BLaER1 (cell line): ENCODE measurements around the gene SH3YL1.
"Not testable (repeated sequence)": the region's sequence is repeated elsewhere in the genome, so short reads cannot be mapped to it uniquely, and the experiment has no call there.

ENCODE experiments used
- H3K27ac ChIP-seq: shearing (Covaris generic); formaldehyde crosslinking; 2 replicates; pipeline ENCODE4 v1.8.1; 2022
- H3K27me3 ChIP-seq: shearing (Covaris generic); formaldehyde crosslinking; 2 replicates; pipeline ENCODE4 v1.8.1; 2022
- H3K36me3 ChIP-seq: shearing (Covaris generic); formaldehyde crosslinking; 2 replicates; pipeline ENCODE4 v1.8.1; 2022
- H3K4me1 ChIP-seq: shearing (Covaris generic); formaldehyde crosslinking; 2 replicates; pipeline ENCODE4 v1.8.1; 2022
- H3K4me2 ChIP-seq: shearing (Covaris generic); formaldehyde crosslinking; 2 replicates; pipeline ENCODE4 v1.8.1; 2022
- H3K4me3 ChIP-seq: shearing (Covaris generic); formaldehyde crosslinking; 2 replicates; pipeline ENCODE4 v1.8.1; 2022
- H3K9ac ChIP-seq: shearing (Covaris generic); formaldehyde crosslinking; 2 replicates; pipeline ENCODE4 v1.8.1; 2022
- H3K9me3 ChIP-seq: shearing (Covaris generic); formaldehyde crosslinking; 2 replicates; pipeline ENCODE4 v1.8.1; 2022
- H4K20me1 ChIP-seq: shearing (Covaris generic); formaldehyde crosslinking; 2 replicates; pipeline ENCODE4 v1.8.1; 2022
- Cebpa-rat ChIP-seq: shearing (Covaris generic); IDR thresholded peaks from 2 replicates; pipeline ENCODE4 v1.8.1; 2022

The SH3YL1 gene

DNA sequence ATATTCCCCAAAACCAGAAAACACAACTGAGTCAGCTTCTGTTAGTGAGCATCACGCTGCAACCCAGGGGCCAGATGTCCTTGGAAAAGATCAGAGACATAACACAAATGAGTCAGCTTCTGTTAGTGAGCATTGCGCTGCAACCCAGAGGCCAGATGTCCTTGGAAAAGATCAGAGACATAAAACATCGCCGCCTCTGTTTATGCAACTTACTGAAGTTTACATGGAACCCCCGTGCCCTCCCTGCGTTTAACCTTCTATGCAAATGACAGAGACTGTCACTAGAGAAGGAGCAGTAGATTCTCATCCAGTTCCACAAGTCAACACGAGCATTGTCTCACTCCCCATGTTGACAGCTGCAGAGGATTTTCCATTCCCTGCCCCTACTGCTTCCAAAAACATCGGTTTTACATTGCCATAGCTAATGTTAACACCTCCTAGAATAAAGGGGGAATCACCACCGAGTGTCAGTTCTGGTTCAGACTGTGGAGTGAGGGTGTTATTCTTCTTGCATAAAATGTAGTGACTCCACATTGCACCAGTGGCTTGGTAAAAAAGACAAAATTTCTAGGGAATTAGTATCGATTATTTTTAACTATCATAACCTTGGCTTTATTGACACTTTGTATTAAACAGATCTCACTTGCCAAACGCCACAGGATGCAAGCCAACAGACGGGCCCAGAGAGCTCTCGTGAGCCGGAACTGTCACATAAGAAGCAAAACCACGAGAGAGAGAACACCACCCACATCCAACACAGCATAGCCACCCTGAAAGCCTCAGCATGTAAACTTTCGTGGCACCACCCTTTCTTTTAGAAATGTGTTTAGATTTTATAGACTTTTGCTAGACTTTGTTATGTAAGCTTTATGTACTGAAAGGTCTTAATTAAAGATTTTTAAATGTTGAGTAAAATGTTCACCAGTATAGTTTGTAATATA lies 87.7 kb downstream of the SH3YL1 start:
- H4K20me1 ChIP-seq: no peaks in the 10 kb centered on the region
- no peaks in the 10 kb centered on the region for H3K27me3 ChIP-seq
- H3K36me3 ChIP-seq: no peaks in the 10 kb centered on the region
- H3K4me2 ChIP-seq: peak overlapping the region; percentile 36
- H3K4me3 ChIP-seq: no peak overlapping the region
- H3K9ac ChIP-seq: no peak overlapping the region
- peaks cover 12% of the 10 kb centered on the region for H3K4me1 ChIP-seq
- no peak for TF ChIP-seq Cebpa-rat
- H3K27ac ChIP-seq: no peak overlapping the region
- H3K9me3 ChIP-seq: peaks cover 10% of the 10 kb centered on the region

DNA sequence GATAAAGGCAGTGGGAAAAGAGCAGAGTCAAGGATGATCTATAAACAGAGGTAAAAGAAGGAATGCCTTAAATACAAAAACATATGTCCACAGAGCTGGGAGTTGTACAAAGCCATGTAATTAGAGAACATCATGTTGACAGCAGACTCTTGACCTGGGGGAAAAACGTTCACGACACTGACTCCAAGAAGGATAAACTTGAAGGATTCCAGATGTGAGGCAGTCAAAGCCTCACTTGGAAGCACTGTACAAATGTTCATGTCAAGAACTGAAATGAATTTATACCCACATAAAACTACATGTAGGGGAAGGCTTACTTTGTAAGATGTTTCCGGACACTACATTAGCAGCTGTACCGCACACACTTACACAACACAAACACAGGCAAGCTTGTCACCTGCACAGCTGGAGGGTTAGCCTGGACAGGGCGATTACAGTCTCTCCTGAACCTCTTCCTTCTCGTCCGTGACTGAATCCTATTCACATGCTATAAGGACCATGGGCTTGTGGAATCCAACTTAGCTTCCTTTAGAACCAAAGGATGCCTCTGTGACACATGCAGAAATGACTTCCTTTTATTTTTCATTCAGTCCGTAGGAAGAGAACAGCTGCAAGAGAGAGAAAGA lies 88.6 kb downstream of the SH3YL1 start:
- Histone ChIP-seq H3K4me3 (no peak overlapping the region), H3K9ac (no peak overlapping the region)
- TF ChIP-seq Cebpa-rat: no peak

DNA sequence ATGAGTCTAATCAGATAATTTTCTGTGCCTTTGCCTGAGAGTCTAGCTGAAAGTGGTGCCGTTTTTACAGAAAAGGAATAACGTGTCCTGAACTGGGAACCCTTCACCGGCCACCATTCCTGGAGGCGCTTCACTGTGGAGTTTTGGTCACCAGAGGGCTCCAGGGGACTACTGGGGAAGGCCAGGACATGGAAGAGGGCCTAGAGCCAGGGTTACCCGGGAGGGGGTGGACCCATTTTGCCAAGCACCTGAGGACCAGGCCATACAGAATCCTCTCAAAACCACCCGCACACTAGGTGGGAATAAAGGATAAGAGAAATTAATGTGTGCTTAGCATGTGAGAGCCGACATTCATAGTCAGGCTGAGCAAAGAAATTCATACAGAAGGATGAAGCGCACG lies 91.7 kb downstream of the SH3YL1 start:
- H3K27me3 ChIP-seq, H3K27ac ChIP-seq, H3K4me2 ChIP-seq, H3K9me3 ChIP-seq, H3K36me3 ChIP-seq, H3K4me3 ChIP-seq, H3K9ac ChIP-seq, H4K20me1 ChIP-seq: not testable (repeated sequence)
- peaks cover 12% of the 10 kb centered on the region for H3K4me1 ChIP-seq

More for the DNA sequence above, 88.6 kb downstream of the SH3YL1 start:
- peaks cover 12% of the 10 kb centered on the region for H3K4me1 ChIP-seq
- no peaks in the 10 kb centered on the region for H4K20me1 ChIP-seq
- H3K27me3 ChIP-seq: no peaks in the 10 kb centered on the region
- peaks cover 5% of the 10 kb centered on the region for H3K9me3 ChIP-seq
- no peaks in the 10 kb centered on the region for H3K36me3 ChIP-seq
- H3K27ac ChIP-seq: no peak overlapping the region
- H3K4me2 ChIP-seq: no peak overlapping the region

DNA sequence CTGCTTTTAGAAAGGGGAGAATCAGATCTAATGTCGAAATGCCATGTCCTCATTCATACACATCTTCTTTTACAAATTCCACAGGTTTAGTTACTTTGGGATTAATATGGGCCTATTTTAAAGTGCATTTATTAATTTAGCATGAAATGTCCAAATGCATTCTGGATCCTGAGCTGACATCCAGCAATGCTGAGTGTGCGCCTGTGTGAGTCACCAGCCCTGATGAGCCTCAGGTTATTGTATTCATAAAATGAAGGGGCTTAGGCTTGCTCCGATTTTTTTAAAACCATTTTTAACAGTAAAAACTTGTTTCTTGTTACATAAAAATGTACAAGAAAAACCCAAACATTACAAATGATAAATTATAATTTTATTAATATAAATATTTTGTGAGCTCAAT lies 94.1 kb downstream of the SH3YL1 start:
- H3K4me2 ChIP-seq: no peak overlapping the region
- H3K27ac ChIP-seq: no peak overlapping the region
- no peak for TF ChIP-seq Cebpa-rat
- no peaks in the 10 kb centered on the region for H3K4me1 ChIP-seq
- no peak overlapping the region for H3K4me3 ChIP-seq
- no peak overlapping the region for H3K9ac ChIP-seq
- no peaks in the 10 kb centered on the region for H4K20me1 ChIP-seq
- no peaks in the 10 kb centered on the region for H3K9me3 ChIP-seq
- H3K27me3 ChIP-seq: no peaks in the 10 kb centered on the region
- H3K36me3 ChIP-seq: no peaks in the 10 kb centered on the region
